H1 (cell line): ENCODE data around the gene MAPK1. TPM values are rescaled to one million over a fixed set of nuclear protein-coding genes. Genes with fewer than 3 reads are reported as not detected.

Experiments used
- CTCF ChIA-PET: fragments of 300-600 bp; sonication (Branson Sonifier 250); formaldehyde crosslinking; loops from one replicate; lab custom pipeline; 2021; ENCODE audit not compliant: partially characterized antibody; lab: Charles Lee
- POLR2A ChIA-PET: fragments of 300-600 bp; sonication (Branson Sonifier 250); formaldehyde crosslinking; loops from one replicate; lab custom pipeline; 2021; ENCODE audit warnings: inconsistent platforms; ENCODE audit not compliant: partially characterized antibody; lab: Charles Lee
- DNase-seq, 2 experiments: peaks; one replicate each; pipeline versions ENCODE4 v3.0.0 to v3.0.0-alpha.2; 2010 to 2022; ENCODE audit warnings: low spot score in 2 of 2, low read depth in 1 of 2, mixed read lengths in 1 of 2
- FAIRE-seq: peaks from 2 replicates; lab custom pipeline; 2011; peaks lifted over from hg19 to GRCh38; lab: Jason Lieb, UNC
- H2AFZ ChIP-seq: 2 replicates; pipeline ENCODE4 v1.8.1; 2012; ENCODE audit warnings: low read length, inconsistent platforms
- H2AK5ac ChIP-seq: 2 replicates; pipeline ENCODE4 v1.6.1; 2013; ENCODE audit warnings: low read depth, low read length
- H2BK120ac ChIP-seq: replicated peaks from 2 replicates; pipeline ENCODE3; 2013; ENCODE audit warnings: low read depth, low read length, inconsistent platforms
- H2BK12ac ChIP-seq: 2 replicates; pipeline ENCODE4 v1.6.1; 2013; ENCODE audit warnings: low read depth, low read length
- H2BK15ac ChIP-seq: 2 replicates; pipeline ENCODE4 v1.6.1; 2013; ENCODE audit warnings: low read length
- H2BK20ac ChIP-seq: 2 replicates; pipeline ENCODE4 v1.6.1; 2013; ENCODE audit warnings: low read length
- H2BK5ac ChIP-seq: 2 replicates; pipeline ENCODE4 v1.6.1; 2013; ENCODE audit warnings: low read depth, low read length
- H3K14ac ChIP-seq: 2 replicates; pipeline ENCODE4 v1.6.1; 2013; ENCODE audit warnings: inconsistent platforms; ENCODE audit not compliant: insufficient read length
- H3K18ac ChIP-seq: 2 replicates; pipeline ENCODE4 v1.6.1; 2013; ENCODE audit warnings: low read length; ENCODE audit errors: extremely low read depth
- H3K23ac ChIP-seq: 2 replicates; pipeline ENCODE4 v1.6.1; 2013; ENCODE audit warnings: inconsistent platforms; ENCODE audit not compliant: insufficient read length
- H3K23me2 ChIP-seq: 2 replicates; pipeline ENCODE4 v1.6.1; 2013; ENCODE audit warnings: low read depth, low read length
- H3K27ac ChIP-seq: 2 replicates; pipeline ENCODE4 v1.6.1; 2011; ENCODE audit warnings: low read depth, low read length, inconsistent platforms
- H3K27me3 ChIP-seq, 4 experiments: replicated peaks in 1 of 4; 1 replicate in 1 of 4; 2 replicates in 3 of 4; pipeline versions ENCODE4 v1.6.1 to v1.8.1; 2011 to 2013; ENCODE audit warnings: low read length in 3 of 4, mild to moderate bottlenecking in 3 of 4, inconsistent platforms in 2 of 4, mixed read lengths in 2 of 4, moderate library complexity in 1 of 4; ENCODE audit not compliant: control insufficient read depth in 3 of 4, insufficient read depth in 3 of 4; ENCODE audit errors: extremely low read depth in 1 of 4
- H3K36me3 ChIP-seq, 4 experiments: 2 replicates each; pipeline versions ENCODE4 v1.6.1 to v1.8.1; 2011 to 2013; ENCODE audit warnings: mild to moderate bottlenecking in 4 of 4, low read length in 3 of 4, moderate library complexity in 2 of 4, control low read depth in 1 of 4, inconsistent platforms in 1 of 4; ENCODE audit not compliant: insufficient read depth in 4 of 4, control insufficient read depth in 2 of 4
- H3K4ac ChIP-seq: replicated peaks from 2 replicates; pipeline ENCODE3; 2013; ENCODE audit warnings: low read length, low read depth, mixed read lengths, inconsistent platforms; ENCODE audit not compliant: insufficient read length
- H3K4me1 ChIP-seq, 4 experiments: replicated peaks in 1 of 4; 1 replicate in 1 of 4; 2 replicates in 3 of 4; pipeline versions ENCODE4 v1.6.1 to v1.8.1; 2011 to 2013; ENCODE audit warnings: low read length in 3 of 4, inconsistent platforms in 2 of 4, mixed read lengths in 1 of 4; ENCODE audit not compliant: insufficient read depth in 4 of 4, control insufficient read depth in 3 of 4
- H3K4me2 ChIP-seq, 2 experiments: 2 replicates each; pipeline versions ENCODE4 v1.6.1 to v1.8.1; 2011 to 2013; ENCODE audit warnings: low read depth in 2 of 2, low read length in 2 of 2, control low read depth in 1 of 2, inconsistent platforms in 1 of 2, mild to moderate bottlenecking in 1 of 2; ENCODE audit not compliant: insufficient read depth in 1 of 2
- H3K4me3 ChIP-seq, 4 experiments: fragments of 200-600, 300-600 bp in 1 of 4; sonication (generic), shearing (Covaris generic), sonication (Bioruptor Twin) in 1 of 4; 2 replicates each; pipeline versions ENCODE4 v1.5.1 to v1.8.1; 2011 to 2016; ENCODE audit warnings: low read length in 4 of 4, low read depth in 3 of 4, control low read depth in 2 of 4, inconsistent platforms in 2 of 4, mild to moderate bottlenecking in 2 of 4, mixed read lengths in 1 of 4, moderate library complexity in 1 of 4; ENCODE audit not compliant: insufficient read depth in 2 of 4; ENCODE audit errors: extremely low read depth in 1 of 4
- H3K56ac ChIP-seq: replicated peaks from 2 replicates; pipeline ENCODE3; 2013; ENCODE audit warnings: low read depth, mild to moderate bottlenecking, mixed read lengths, low read length, inconsistent platforms; ENCODE audit not compliant: insufficient read length
- H3K79me1 ChIP-seq: 2 replicates; pipeline ENCODE4 v1.6.1; 2013; ENCODE audit warnings: low read depth, low read length, control low read depth
- H3K79me2 ChIP-seq, 2 experiments: 2 replicates each; pipeline versions ENCODE4 v1.6.1 to v1.8.1; 2012 to 2013; ENCODE audit warnings: low read length in 2 of 2, mild to moderate bottlenecking in 2 of 2, inconsistent platforms in 1 of 2; ENCODE audit not compliant: insufficient read depth in 2 of 2, control insufficient read depth in 1 of 2
- H3K9ac ChIP-seq, 4 experiments: replicated peaks in 1 of 4; 1 replicate in 1 of 4; 2 replicates in 3 of 4; pipeline versions ENCODE4 v1.6.1 to v1.8.1; 2011 to 2013; ENCODE audit warnings: low read depth in 3 of 4, low read length in 3 of 4, control low read depth in 2 of 4, mild to moderate bottlenecking in 2 of 4, moderate library complexity in 2 of 4, inconsistent platforms in 1 of 4; ENCODE audit errors: extremely low read depth in 1 of 4
- H3K9me3 ChIP-seq, 2 experiments: 2 replicates each; pipeline versions ENCODE4 v1.6.1 to v1.8.1; 2012 to 2013; ENCODE audit warnings: mild to moderate bottlenecking in 2 of 2, moderate library complexity in 2 of 2, control low read depth in 1 of 2, inconsistent platforms in 1 of 2, low read depth in 1 of 2, low read length in 1 of 2, mixed read lengths in 1 of 2; ENCODE audit not compliant: insufficient read depth in 2 of 2
- H4K20me1 ChIP-seq, 2 experiments: replicated peaks in 1 of 2; 2 replicates each; pipeline versions ENCODE3 to v1.8.1; 2011 to 2013; ENCODE audit warnings: inconsistent platforms in 2 of 2, low read length in 2 of 2, mild to moderate bottlenecking in 1 of 2; ENCODE audit not compliant: insufficient read depth in 2 of 2, control insufficient read depth in 1 of 2
- H4K5ac ChIP-seq: 2 replicates; pipeline ENCODE4 v1.6.1; 2013; ENCODE audit warnings: low read length, low read depth, mixed read lengths, inconsistent platforms; ENCODE audit not compliant: insufficient read length
- H4K8ac ChIP-seq: 2 replicates; pipeline ENCODE4 v1.8.0; 2013; ENCODE audit warnings: mild to moderate bottlenecking, moderate library complexity, low read length, inconsistent platforms; ENCODE audit not compliant: insufficient read depth; ENCODE audit errors: extremely low read depth
- H4K91ac ChIP-seq: replicated peaks from 2 replicates; pipeline ENCODE3; 2013; ENCODE audit warnings: low read length, mixed read lengths, inconsistent platforms; ENCODE audit not compliant: insufficient read length
- BACH1 ChIP-seq: IDR thresholded peaks from 2 replicates; pipeline ENCODE4 v1.6.1; 2012; ENCODE audit warnings: low read length, improper control_type of control experiment
- BRCA1 ChIP-seq: IDR thresholded peaks from 2 replicates; pipeline ENCODE4 v1.6.1; 2012; ENCODE audit warnings: low read depth, low read length, improper control_type of control experiment
- CBX5 ChIP-seq: fragments of 300-800, 300-1000 bp; sonication (generic); IDR thresholded peaks from 2 replicates; pipeline ENCODE4 v1.7.1; 2016; ENCODE audit warnings: antibody characterized with exemption, low read length, low read depth
- CEBPB ChIP-seq: IDR thresholded peaks from 2 replicates; pipeline ENCODE4 v1.6.1; 2012; ENCODE audit warnings: low read depth, low read length
- CREB1 ChIP-seq: IDR thresholded peaks from 2 replicates; pipeline ENCODE4 v1.6.1; 2012; ENCODE audit warnings: inconsistent platforms
- CTBP2 ChIP-seq: IDR thresholded peaks from 2 replicates; pipeline ENCODE4 v1.7.0; 2011; ENCODE audit warnings: borderline replicate concordance, mild to moderate bottlenecking, moderate library complexity, mixed read lengths, low read length; ENCODE audit not compliant: insufficient read depth, insufficient read length
- KDM4A ChIP-seq: IDR thresholded peaks from one replicate; pipeline ENCODE4 v1.7.1; 2012; ENCODE audit warnings: low read depth, mild to moderate bottlenecking, moderate library complexity, low read length, inconsistent platforms; ENCODE audit not compliant: severe bottlenecking
- MAFK ChIP-seq: IDR thresholded peaks from 2 replicates; pipeline ENCODE4 v1.6.1; 2012; ENCODE audit warnings: low read depth, mild to moderate bottlenecking, improper control_type of control experiment, low read length
- SIX5 ChIP-seq: IDR thresholded peaks from 2 replicates; pipeline ENCODE4 v1.6.1; 2011; ENCODE audit warnings: mild to moderate bottlenecking, low read depth, low read length
- SP4 ChIP-seq: IDR thresholded peaks from 2 replicates; pipeline ENCODE4 v1.6.1; 2012; ENCODE audit warnings: low read length, inconsistent platforms
- TBP ChIP-seq: IDR thresholded peaks from 2 replicates; pipeline ENCODE4 v1.6.1; 2011; ENCODE audit warnings: low read depth, low read length, improper control_type of control experiment
- ZNF274 ChIP-seq: IDR thresholded peaks from 2 replicates; pipeline ENCODE4 v1.7.0; 2012; ENCODE audit warnings: low read length, borderline replicate concordance; ENCODE audit errors: extremely low read depth
- WGBS, 2 experiments: shearing (Covaris generic) in 1 of 2; methylation state at CpG; one replicate each; pipeline versions ENCODE4 v1.1.6 to v1.1.7; 2013 to 2015; ENCODE audit warnings: low lambda C conversion rate in 2 of 2, mixed read lengths in 2 of 2, inconsistent platforms in 1 of 2, low coverage in 1 of 2, missing lambda C conversion rate in 1 of 2; ENCODE audit not compliant: insufficient replicate concordance in 2 of 2, insufficient coverage in 1 of 2, insufficient read length in 1 of 2; ENCODE audit errors: extremely low coverage in 1 of 2, missing lambda C conversion rate in 1 of 2; 5-methylcytosine and 5-hydroxymethylcytosine counted together
- polyA plus RNA-seq, 7 experiments: library from polyadenylated mRNA; depleted of rRNA in 3 of 7; stranded (reverse) in 5 of 7; unstranded in 2 of 7; fragments of >200 nt in 5 of 7; fragments of 200-250 nt in 2 of 7; gene quantifications; 1 replicate in 5 of 7; 2 replicates in 1 of 7; 4 replicates in 1 of 7; pipeline versions ENCODE4 v1.2.1 to v1.2.3, GENCODE V29; 2011 to 2013; ENCODE audit warnings: missing spikeins in 2 of 7, mixed read lengths in 2 of 7
- total RNA-seq: library from RNA; stranded (reverse); fragmentation: NEBNext Ultra II Directional; extraction: Animal tissue kit (Norgen Biotek cat#: 25700); gene quantifications from 2 replicates; pipeline ENCODE4 v1.2.1, GENCODE V29; 2021

The MAPK1 gene
- total and polyA plus RNA-seq, 2 of the 8 experiments (the other 6 are each of a cell fraction or from before 2014, with no cell fraction given), result 28.1 to 101 TPM

- H3K23me2 ChIP-seq, result no peaks in the 10 kb centered on the region
- H2AFZ ChIP-seq, result no peak overlapping the region
- H3K27me3 ChIP-seq, result no peaks in the 10 kb centered on the region
- no peak overlapping the region for H2BK15ac ChIP-seq
- H3K23ac ChIP-seq, result no peak overlapping the region
- no peak overlapping the region for H3K4me2 ChIP-seq
- peaks cover 0 to 2% of the 10 kb centered on the region in 2 experiments for H4K20me1 ChIP-seq
- H3K79me2 ChIP-seq, result no peaks in the 10 kb centered on the region
- no peak overlapping the region for H3K14ac ChIP-seq
- H4K91ac ChIP-seq, result no peak overlapping the region
- no peak overlapping the region for H3K18ac ChIP-seq
- DNase-seq (no peak), FAIRE-seq (no peak)
- H3K9ac ChIP-seq, result no peak overlapping the region
- no peaks in the 10 kb centered on the region; the same call in 1 of the 2 replicates for H3K79me1 ChIP-seq
- POLR2A ChIA-PET, result no interaction called here
- H2AK5ac ChIP-seq, result no peak overlapping the region
- H3K56ac ChIP-seq, result no peak overlapping the region
- CTCF ChIA-PET, result no interaction called here
- no peak overlapping the region for H4K8ac ChIP-seq
- no peaks in the 10 kb centered on the region for H3K9me3 ChIP-seq
- H2BK120ac ChIP-seq, result no peak overlapping the region
- peaks cover 0 to 2% (median 0%) of the 10 kb centered on the region in 4 experiments; a peak in 2 of 7 replicates for H3K4me1 ChIP-seq
- H2BK12ac ChIP-seq, result no peak overlapping the region
- no peak overlapping the region for H3K4ac ChIP-seq
- 87% methylated on average over 7 of the region's 7 CpGs; no CpG with 5 or more reads in 1 of the 2 experiments for WGBS, 2 experiments
- no peak overlapping the region for H3K4me3 ChIP-seq
- H4K5ac ChIP-seq, result no peak overlapping the region
- no peak overlapping the region for H2BK20ac ChIP-seq
- H3K36me3 ChIP-seq, result no peaks in the 10 kb centered on the region
- no peak overlapping the region for H2BK5ac ChIP-seq
- no peak overlapping the region for H3K27ac ChIP-seq
- TF ChIP-seq TBP, result no peak
- TF ChIP-seq CBX5, result no peak
- TF ChIP-seq KDM4A, result no peak
- TF ChIP-seq ZNF274, result no peak
- no peak for TF ChIP-seq SP4
- no peak for TF ChIP-seq SIX5
- TF ChIP-seq MAFK, result no peak
- no peak for TF ChIP-seq CEBPB
- TF ChIP-seq CREB1, result no peak
- no peak for TF ChIP-seq BRCA1
- no peak for TF ChIP-seq CTBP2
- TF ChIP-seq BACH1, result no peak
These were observed 6.2 kb upstream of the MAPK1 start for GRCh38 chr22:21873619-21874018.
